H9 (cell line): ENCODE measurements around the gene SLC22A2. TPM values are rescaled to one million over a fixed set of nuclear protein-coding genes. Genes with fewer than 3 reads are reported as not detected.

Experiments
- DNase-seq: peaks from one replicate; pipeline ENCODE4 v3.0.0-alpha.2; 2017
- H2AFZ ChIP-seq: one replicate; pipeline ENCODE4 v1.6.1; 2013; ENCODE audit warnings: mild to moderate bottlenecking, low read length, control low read depth, moderate library complexity
- H2AK5ac ChIP-seq: 2 replicates; pipeline ENCODE4 v1.6.1; 2013; ENCODE audit warnings: low read length, control low read depth, mixed read lengths; ENCODE audit not compliant: insufficient read length
- H2BK120ac ChIP-seq: one replicate; pipeline ENCODE4 v1.6.1; 2013; ENCODE audit warnings: low read depth, mild to moderate bottlenecking, low read length, control low read depth, inconsistent platforms; ENCODE audit not compliant: poor library complexity, severe bottlenecking
- H2BK12ac ChIP-seq: 2 replicates; pipeline ENCODE4 v1.6.1; 2013; ENCODE audit warnings: low read length, control low read depth, mixed read lengths, low read depth; ENCODE audit not compliant: insufficient read length
- H2BK15ac ChIP-seq: 2 replicates; pipeline ENCODE4 v1.6.1; 2013; ENCODE audit warnings: low read depth, low read length, control low read depth
- H2BK20ac ChIP-seq: one replicate; pipeline ENCODE4 v1.6.1; 2013; ENCODE audit warnings: low read depth, mild to moderate bottlenecking, low read length, control low read depth, inconsistent platforms; ENCODE audit not compliant: poor library complexity, severe bottlenecking
- H2BK5ac ChIP-seq: 2 replicates; pipeline ENCODE4 v1.6.1; 2013; ENCODE audit warnings: low read length, control low read depth, mixed read lengths; ENCODE audit not compliant: insufficient read length
- H3K14ac ChIP-seq: 2 replicates; pipeline ENCODE4 v1.6.1; 2013; ENCODE audit warnings: low read length, control low read depth; ENCODE audit not compliant: insufficient read depth
- H3K18ac ChIP-seq: 2 replicates; pipeline ENCODE4 v1.6.1; 2013; ENCODE audit warnings: low read depth, mild to moderate bottlenecking, mixed read lengths, low read length, control low read depth; ENCODE audit not compliant: insufficient read length
- H3K23ac ChIP-seq: 2 replicates; pipeline ENCODE4 v1.6.1; 2013; ENCODE audit warnings: low read length, control low read depth, mixed read lengths, low read depth; ENCODE audit not compliant: insufficient read length
- H3K23me2 ChIP-seq: 2 replicates; pipeline ENCODE4 v1.6.1; 2013; ENCODE audit warnings: low read depth, mild to moderate bottlenecking, mixed read lengths, low read length, control low read depth; ENCODE audit not compliant: insufficient read length, poor library complexity, severe bottlenecking
- H3K27ac ChIP-seq: 2 replicates; pipeline ENCODE4 v1.5.1; 2013; ENCODE audit warnings: low read length, control low read depth, mixed read lengths, low read depth; ENCODE audit not compliant: insufficient read length
- H3K27me3 ChIP-seq: 2 replicates; pipeline ENCODE4 v1.6.1; 2013; ENCODE audit warnings: low read length, control low read depth, inconsistent platforms; ENCODE audit not compliant: insufficient read depth
- H3K4ac ChIP-seq: 2 replicates; pipeline ENCODE4 v1.6.1; 2013; ENCODE audit warnings: low read depth, mild to moderate bottlenecking, control low read depth, inconsistent platforms, low read length, moderate library complexity
- H3K4me1 ChIP-seq: 2 replicates; pipeline ENCODE4 v1.6.1; 2013; ENCODE audit warnings: low read length, control low read depth, inconsistent platforms; ENCODE audit not compliant: insufficient read depth
- H3K4me2 ChIP-seq: 2 replicates; pipeline ENCODE4 v1.6.1; 2013; ENCODE audit warnings: low read length, control low read depth, mixed read lengths; ENCODE audit not compliant: insufficient read length, insufficient read depth
- H3K56ac ChIP-seq: 2 replicates; pipeline ENCODE4 v1.6.1; 2013; ENCODE audit warnings: low read depth, mild to moderate bottlenecking, mixed read lengths, low read length, control low read depth; ENCODE audit not compliant: insufficient read length
- H3K79me1 ChIP-seq: 2 replicates; pipeline ENCODE4 v1.6.1; 2013; ENCODE audit warnings: low read depth, mild to moderate bottlenecking, moderate library complexity, low read length, control low read depth, inconsistent platforms; ENCODE audit not compliant: insufficient read depth, poor library complexity, severe bottlenecking
- H3K79me2 ChIP-seq: 2 replicates; pipeline ENCODE4 v1.6.1; 2013; ENCODE audit warnings: low read length, control low read depth, inconsistent platforms; ENCODE audit not compliant: insufficient read depth
- H3K9ac ChIP-seq: 2 replicates; pipeline ENCODE4 v1.6.1; 2013; ENCODE audit warnings: low read length, control low read depth, mixed read lengths; ENCODE audit not compliant: insufficient read length; ENCODE audit errors: extremely low read depth
- H3K9me3 ChIP-seq: one replicate; pipeline ENCODE4 v1.6.1; 2013; ENCODE audit warnings: low read depth, low read length, inconsistent platforms; ENCODE audit not compliant: control insufficient read depth
- H3T11ph ChIP-seq: one replicate; pipeline ENCODE4 v1.6.1; 2013; ENCODE audit warnings: mild to moderate bottlenecking, low read length, control low read depth, inconsistent platforms
- H4K20me1 ChIP-seq: one replicate; pipeline ENCODE4 v1.6.1; 2013; ENCODE audit not compliant: control insufficient read depth, insufficient read length, insufficient read depth
- H4K5ac ChIP-seq: 2 replicates; pipeline ENCODE4 v1.6.1; 2013; ENCODE audit warnings: low read depth, mild to moderate bottlenecking, mixed read lengths, low read length, control low read depth; ENCODE audit not compliant: insufficient read length
- H4K8ac ChIP-seq: replicated peaks from 2 replicates; pipeline ENCODE4 v1.6.1; 2013; ENCODE audit warnings: low read length, control low read depth, mixed read lengths, low read depth; ENCODE audit not compliant: insufficient read length
- H4K91ac ChIP-seq: 2 replicates; pipeline ENCODE4 v1.6.1; 2013; ENCODE audit warnings: low read depth, mild to moderate bottlenecking, moderate library complexity, mixed read lengths, low read length, control low read depth; ENCODE audit not compliant: insufficient read length
- H3K27ac Mint-ChIP-seq, 3 experiments: 2 replicates in 2 of 3; 3 replicates in 1 of 3; pipeline ENCODE4 v1.8.0; 2020 to 2021; ENCODE audit warnings: mixed read lengths in 3 of 3, mild to moderate bottlenecking in 1 of 3, moderate library complexity in 1 of 3
- H3K27me3 Mint-ChIP-seq: 2 replicates; pipeline ENCODE4 v1.8.0; 2021; ENCODE audit warnings: low read depth, mild to moderate bottlenecking, moderate library complexity, mixed read lengths
- H3K36me3 Mint-ChIP-seq, 3 experiments: 2 replicates in 2 of 3; 3 replicates in 1 of 3; pipeline ENCODE4 v1.8.0; 2020 to 2021; ENCODE audit warnings: low read depth in 3 of 3, mixed read lengths in 3 of 3; ENCODE audit not compliant: insufficient read depth in 1 of 3
- H3K4me1 Mint-ChIP-seq, 2 experiments: 2 replicates each; pipeline ENCODE4 v1.8.0; 2020; ENCODE audit warnings: mixed read lengths in 2 of 2
- H3K4me3 Mint-ChIP-seq, 2 experiments: 2 replicates in 1 of 2; 3 replicates in 1 of 2; pipeline ENCODE4 v1.8.0; 2020 to 2021; ENCODE audit warnings: mild to moderate bottlenecking in 2 of 2, mixed read lengths in 2 of 2, moderate library complexity in 1 of 2
- H3K9me3 Mint-ChIP-seq, 2 experiments: 2 replicates in 1 of 2; 3 replicates in 1 of 2; pipeline ENCODE4 v1.8.0; 2020; ENCODE audit warnings: mild to moderate bottlenecking in 2 of 2, mixed read lengths in 2 of 2, moderate library complexity in 1 of 2
- CTCF ChIP-seq: fragments of 200-600 bp; sonication (generic); conservative IDR thresholded peaks from 3 replicates; pipeline ENCODE4 v1.8.0; 2021; ENCODE audit warnings: antibody characterized with exemption, mild to moderate bottlenecking
- WGBS: extraction: QIAGEN DNeasy Blood & Tissue Kit; methylation state at CpG from one replicate; pipeline ENCODE4 v1.1.7; 2013; ENCODE audit warnings: missing lambda C conversion rate, low lambda C conversion rate, mixed read lengths; ENCODE audit not compliant: insufficient read length; ENCODE audit errors: extremely low coverage; 5-methylcytosine and 5-hydroxymethylcytosine counted together
- total RNA-seq: library from RNA; stranded (reverse); gene quantifications from 2 replicates; pipeline ENCODE4 v1.2.1, GENCODE V29; 2021

Gene SLC22A2
- total RNA-seq, 1 experiment from 2014 or later: 1.0 TPM

- Histone ChIP-seq H2BK15ac (no peak overlapping the region), H2BK20ac (no peak overlapping the region), H3K79me1 (no peaks in the 10 kb centered on the region), H3K4ac (no peak overlapping the region), H4K91ac (no peak overlapping the region), H3K27ac (no peak overlapping the region), H2AK5ac (no peak overlapping the region), H3T11ph (no peak overlapping the region), H2BK12ac (no peak overlapping the region), H3K56ac (no peak overlapping the region), H4K5ac (no peak overlapping the region), H3K18ac (no peak overlapping the region), H3K14ac (no peak overlapping the region), H2BK120ac (no peak overlapping the region), H4K20me1 (no peaks in the 10 kb centered on the region), H3K4me1 (no peaks in the 10 kb centered on the region), H3K23ac (no peak overlapping the region), H4K8ac (no peak overlapping the region), H3K79me2 (no peaks in the 10 kb centered on the region), H3K9me3 (no peaks in the 10 kb centered on the region), H2BK5ac (no peak overlapping the region), H2AFZ (no peak overlapping the region), H3K27me3 (no peaks in the 10 kb centered on the region), H3K23me2 (no peaks in the 10 kb centered on the region), H3K9ac (no peak overlapping the region), H3K4me2 (no peak overlapping the region)
- no peak for DNase-seq
- Mint-ChIP-seq H3K36me3 (no peaks in the 10 kb centered on the region), H3K27ac (no peak overlapping the region), H3K9me3 (no peaks in the 10 kb centered on the region), H3K4me3 (no peak overlapping the region), H3K27me3 (no peaks in the 10 kb centered on the region; the same call in 1 of the 2 replicates), H3K4me1 (peaks cover 22 to 26% of the 10 kb centered on the region in 2 experiments)
- TF ChIP-seq CTCF: no peak
- no CpG with 5 or more reads among the region's 7 CpGs for WGBS
Observed at GRCh38 chr6:160264061-160264612, 5.5 kb upstream of the SLC22A2 start.
